Astrocyte (in vitro differentiated cells and primary cell): ENCODE results near the gene OPRL1. TPM values are rescaled to one million over a fixed set of nuclear protein-coding genes. Genes with fewer than 3 reads are reported as not detected.

ENCODE experiments used
- DNase-seq: peaks from one replicate; pipeline ENCODE4 v3.0.0-alpha.2; 2010; ENCODE audit warnings: low read depth
- FAIRE-seq: peaks from 2 replicates; lab custom pipeline; 2011; peaks lifted over from hg19 to GRCh38; lab: Jason Lieb, UNC
- H2AFZ ChIP-seq: 2 replicates; pipeline ENCODE4 v1.6.0; 2012; ENCODE audit warnings: low read depth, low read length, inconsistent platforms
- H3K27ac ChIP-seq: 2 replicates; pipeline ENCODE4 v1.5.1; 2011; ENCODE audit warnings: low read depth, low read length, inconsistent platforms
- H3K27me3 ChIP-seq: 2 replicates; pipeline ENCODE4 v1.6.0; 2011; ENCODE audit warnings: low read length, inconsistent platforms; ENCODE audit not compliant: insufficient read depth
- H3K36me3 ChIP-seq: 2 replicates; pipeline ENCODE4 v1.5.1; 2011; ENCODE audit warnings: low read length, inconsistent platforms; ENCODE audit not compliant: insufficient read depth
- H3K4me1 ChIP-seq: 2 replicates; pipeline ENCODE4 v1.5.1; 2011; ENCODE audit warnings: low read length, inconsistent platforms; ENCODE audit not compliant: insufficient read depth
- H3K4me2 ChIP-seq: 2 replicates; pipeline ENCODE4 v1.6.0; 2012; ENCODE audit warnings: low read length, inconsistent platforms
- H3K4me3 ChIP-seq: 2 replicates; pipeline ENCODE4 v1.5.1; 2011; ENCODE audit warnings: low read depth, mild to moderate bottlenecking, low read length, inconsistent platforms; ENCODE audit not compliant: insufficient read depth
- H3K79me2 ChIP-seq: 2 replicates; pipeline ENCODE4 v1.6.0; 2012; ENCODE audit warnings: mild to moderate bottlenecking, low read length, inconsistent platforms; ENCODE audit not compliant: insufficient read depth
- H3K9ac ChIP-seq: 2 replicates; pipeline ENCODE4 v1.6.0; 2012; ENCODE audit warnings: mild to moderate bottlenecking, low read length, inconsistent platforms
- H3K9me3 ChIP-seq: 2 replicates; pipeline ENCODE4 v1.5.1; 2012; ENCODE audit warnings: low read depth, mild to moderate bottlenecking, low read length, inconsistent platforms; ENCODE audit not compliant: insufficient read depth
- H4K20me1 ChIP-seq: 2 replicates; pipeline ENCODE4 v1.6.0; 2012; ENCODE audit warnings: low read length, inconsistent platforms; ENCODE audit not compliant: insufficient read depth
- H3K27ac Mint-ChIP-seq: one replicate; pipeline ENCODE4 v1.8.0; 2021; ENCODE audit warnings: mild to moderate bottlenecking, mixed read lengths; ENCODE audit not compliant: unreplicated experiment
- H3K27me3 Mint-ChIP-seq: one replicate; pipeline ENCODE4 v1.8.0; 2021; ENCODE audit warnings: low read depth, mixed read lengths; ENCODE audit not compliant: unreplicated experiment
- H3K36me3 Mint-ChIP-seq: one replicate; pipeline ENCODE4 v1.8.0; 2021; ENCODE audit warnings: low read depth, mixed read lengths; ENCODE audit not compliant: unreplicated experiment
- H3K4me1 Mint-ChIP-seq: one replicate; pipeline ENCODE4 v1.8.0; 2021; ENCODE audit warnings: low read depth, mixed read lengths; ENCODE audit not compliant: unreplicated experiment
- H3K4me3 Mint-ChIP-seq: one replicate; pipeline ENCODE4 v1.8.0; 2021; ENCODE audit warnings: mild to moderate bottlenecking, moderate library complexity, mixed read lengths; ENCODE audit not compliant: unreplicated experiment
- H3K9me3 Mint-ChIP-seq: one replicate; pipeline ENCODE4 v1.8.0; 2021; ENCODE audit warnings: mild to moderate bottlenecking, mixed read lengths; ENCODE audit not compliant: unreplicated experiment
- CTCF ChIP-seq: IDR thresholded peaks from 2 replicates; pipeline ENCODE4 v1.5.1; 2011; ENCODE audit warnings: low read depth, mild to moderate bottlenecking, inconsistent platforms, low read length, moderate library complexity; ENCODE audit not compliant: insufficient read depth
- EZH2 ChIP-seq: IDR thresholded peaks from 2 replicates; pipeline ENCODE4 v1.6.1; 2012; ENCODE audit warnings: mild to moderate bottlenecking, low read length, inconsistent platforms; ENCODE audit not compliant: insufficient read depth
- total RNA-seq: library from RNA; stranded (reverse); gene quantifications from 2 replicates; pipeline ENCODE4 v1.2.1, GENCODE V29; 2021

OPRL1 gene
- total RNA-seq, 1 donor from 2014 or later: 2.8 TPM

GRCh38 chr20:64067005-64067632 lies 12.8 kb upstream of the OPRL1 start:
- no peak for FAIRE-seq

GRCh38 chr20:64067733-64068307 lies 12.1 kb upstream of the OPRL1 start:
- H3K9me3 ChIP-seq: no peaks in the 10 kb centered on the region
- no peak overlapping the region for H3K4me2 ChIP-seq
- no peak overlapping the region for H2AFZ ChIP-seq
- FAIRE-seq: no peak
- H3K27me3 ChIP-seq: no peaks in the 10 kb centered on the region
- peaks cover 5% of the 10 kb centered on the region for H3K79me2 ChIP-seq
- H3K27ac Mint-ChIP-seq: no peak overlapping the region
- no peak overlapping the region for H3K4me3 Mint-ChIP-seq
- no peak overlapping the region for H3K9ac ChIP-seq
- peaks cover 4% of the 10 kb centered on the region for H3K36me3 Mint-ChIP-seq
- peaks cover 18% of the 10 kb centered on the region for H3K4me1 Mint-ChIP-seq
- peaks cover 24% of the 10 kb centered on the region for H3K4me1 ChIP-seq
- H3K4me3 ChIP-seq: no peak overlapping the region
- no peaks in the 10 kb centered on the region for H3K9me3 Mint-ChIP-seq
- peaks cover 32% of the 10 kb centered on the region for H4K20me1 ChIP-seq
- no peak overlapping the region for H3K27ac ChIP-seq
- DNase-seq: no peak
- H3K27me3 Mint-ChIP-seq: no peaks in the 10 kb centered on the region
- TF ChIP-seq CTCF (no peak), EZH2 (no peak)
- no peaks in the 10 kb centered on the region for H3K36me3 ChIP-seq

More at GRCh38 chr20:64067005-64067632, 12.8 kb upstream of the OPRL1 start:
- no peak overlapping the region for H3K4me3 Mint-ChIP-seq
- H3K36me3 ChIP-seq: no peaks in the 10 kb centered on the region
- peaks cover 5% of the 10 kb centered on the region for H3K79me2 ChIP-seq
- DNase-seq: no peak
- no peak overlapping the region for H3K4me2 ChIP-seq
- H3K4me1 ChIP-seq: peaks cover 30% of the 10 kb centered on the region
- H3K4me3 ChIP-seq: no peak overlapping the region
- H3K27me3 ChIP-seq: no peaks in the 10 kb centered on the region
- H3K27ac Mint-ChIP-seq: no peak overlapping the region
- TF ChIP-seq EZH2 (no peak), CTCF (no peak)
- no peaks in the 10 kb centered on the region for H3K27me3 Mint-ChIP-seq
- no peak overlapping the region for H3K9ac ChIP-seq
- peaks cover 32% of the 10 kb centered on the region for H4K20me1 ChIP-seq
- peaks cover 4% of the 10 kb centered on the region for H3K36me3 Mint-ChIP-seq
- H3K27ac ChIP-seq: no peak overlapping the region
- no peaks in the 10 kb centered on the region for H3K9me3 ChIP-seq
- H3K4me1 Mint-ChIP-seq: peaks cover 18% of the 10 kb centered on the region
- no peak overlapping the region for H2AFZ ChIP-seq
- H3K9me3 Mint-ChIP-seq: no peaks in the 10 kb centered on the region
